Omental fat pad (tissue), 4 donors: Measurements from ENCODE around the gene SRRM3. TPM values are rescaled to one million over a fixed set of nuclear protein-coding genes. Genes with fewer than 3 reads are reported as not detected.
"Not testable (repeated sequence)": the region's sequence is repeated elsewhere in the genome, so short reads cannot be mapped to it uniquely, and the experiment has no call there.

ENCODE experiments used
- ATAC-seq: fragments of 150-250 bp; one replicate; pipeline ENCODE4 v1.9.1; 2016; ENCODE audit warnings: mild to moderate bottlenecking, moderate library complexity; ENCODE audit not compliant: low FRiP score
- DNase-seq: peaks from one replicate; pipeline ENCODE4 v3.0.0-alpha.2; 2019; ENCODE audit warnings: low spot score
- total RNA-seq, 4 donors: library from RNA; depleted of rRNA; stranded (reverse); fragments of >200 nt; gene quantifications; one replicate each; pipeline ENCODE4 v1.1.0, GENCODE V29; 2016
- TF ChIP-seq, protein P1 (sequence below), 3 donors: fragments of 450-650 bp; IDR thresholded peaks; one replicate each; pipeline ENCODE4 v1.5.1; 2016 to 2017; ENCODE audit warnings: antibody characterized with exemption in 3 of 3, mild to moderate bottlenecking in 3 of 3, moderate library complexity in 2 of 3

Gene SRRM3
- total RNA-seq, 4 donors from 2014 or later = 1.7 to 3.7 (median 2.4) TPM

GRCh38 chr7:76233538-76234281 lies 32.0 kb downstream of the SRRM3 start:
- ATAC-seq (no peak), DNase-seq (no peak)
- TF ChIP-seq, protein P1, sequence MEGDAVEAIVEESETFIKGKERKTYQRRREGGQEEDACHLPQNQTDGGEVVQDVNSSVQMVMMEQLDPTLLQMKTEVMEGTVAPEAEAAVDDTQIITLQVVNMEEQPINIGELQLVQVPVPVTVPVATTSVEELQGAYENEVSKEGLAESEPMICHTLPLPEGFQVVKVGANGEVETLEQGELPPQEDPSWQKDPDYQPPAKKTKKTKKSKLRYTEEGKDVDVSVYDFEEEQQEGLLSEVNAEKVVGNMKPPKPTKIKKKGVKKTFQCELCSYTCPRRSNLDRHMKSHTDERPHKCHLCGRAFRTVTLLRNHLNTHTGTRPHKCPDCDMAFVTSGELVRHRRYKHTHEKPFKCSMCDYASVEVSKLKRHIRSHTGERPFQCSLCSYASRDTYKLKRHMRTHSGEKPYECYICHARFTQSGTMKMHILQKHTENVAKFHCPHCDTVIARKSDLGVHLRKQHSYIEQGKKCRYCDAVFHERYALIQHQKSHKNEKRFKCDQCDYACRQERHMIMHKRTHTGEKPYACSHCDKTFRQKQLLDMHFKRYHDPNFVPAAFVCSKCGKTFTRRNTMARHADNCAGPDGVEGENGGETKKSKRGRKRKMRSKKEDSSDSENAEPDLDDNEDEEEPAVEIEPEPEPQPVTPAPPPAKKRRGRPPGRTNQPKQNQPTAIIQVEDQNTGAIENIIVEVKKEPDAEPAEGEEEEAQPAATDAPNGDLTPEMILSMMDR (IDR thresholded peaks at IDR 0.05) = no peak

DNA sequence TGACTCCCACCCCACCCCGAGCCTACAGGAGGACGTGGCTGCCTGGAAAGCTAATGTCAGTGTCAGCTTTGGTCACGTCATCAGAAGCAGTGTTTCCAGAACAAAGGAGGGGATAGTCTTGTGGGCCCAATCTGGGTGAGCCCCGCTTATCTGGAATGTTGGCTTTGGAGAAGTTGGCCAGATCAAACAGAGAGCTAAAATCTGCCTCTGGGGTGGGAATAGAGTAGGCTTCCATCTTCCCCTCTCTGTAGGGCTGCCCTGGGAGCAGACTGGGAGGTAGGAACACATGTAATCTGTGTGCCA lies 32.5 kb downstream of the SRRM3 start:
- TF ChIP-seq, protein P1 (IDR thresholded peaks at IDR 0.05) = no peak
- ATAC-seq (no peak), DNase-seq (no peak)

DNA sequence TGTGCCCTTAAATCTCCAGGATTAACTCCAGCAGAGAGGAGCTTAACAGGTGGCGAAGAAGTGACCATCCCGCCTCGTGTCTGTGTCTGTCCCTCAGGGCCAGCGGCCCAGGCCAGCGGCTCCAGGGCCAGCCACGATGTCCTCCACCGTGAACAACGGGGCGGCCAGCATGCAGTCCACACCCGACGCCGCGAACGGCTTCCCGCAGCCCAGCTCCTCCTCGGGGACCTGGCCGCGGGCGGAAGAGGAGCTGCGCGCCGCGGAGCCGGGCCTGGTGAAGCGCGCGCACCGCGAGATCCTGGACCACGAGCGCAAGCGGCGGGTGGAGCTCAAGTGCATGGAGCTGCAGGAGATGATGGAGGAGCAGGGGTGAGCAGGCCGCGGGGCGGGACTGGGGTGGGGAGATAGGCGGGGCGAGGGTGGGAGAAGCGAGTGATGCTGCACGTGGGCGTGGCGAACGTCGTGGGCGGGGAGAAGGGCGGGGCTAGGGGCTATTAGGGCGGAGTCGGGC lies 33.3 kb downstream of the SRRM3 start:
- peak; percentile 28 for DNase-seq
- peak; percentile 92 for ATAC-seq
- TF ChIP-seq, protein P1 (IDR thresholded peaks at IDR 0.05) = no peak

GRCh38 chr7:76236224-76236623 lies 34.5 kb downstream of the SRRM3 start:
- ATAC-seq = no peak
- TF ChIP-seq, protein P1 (IDR thresholded peaks at IDR 0.05) = no peak
- no peak for DNase-seq

DNA sequence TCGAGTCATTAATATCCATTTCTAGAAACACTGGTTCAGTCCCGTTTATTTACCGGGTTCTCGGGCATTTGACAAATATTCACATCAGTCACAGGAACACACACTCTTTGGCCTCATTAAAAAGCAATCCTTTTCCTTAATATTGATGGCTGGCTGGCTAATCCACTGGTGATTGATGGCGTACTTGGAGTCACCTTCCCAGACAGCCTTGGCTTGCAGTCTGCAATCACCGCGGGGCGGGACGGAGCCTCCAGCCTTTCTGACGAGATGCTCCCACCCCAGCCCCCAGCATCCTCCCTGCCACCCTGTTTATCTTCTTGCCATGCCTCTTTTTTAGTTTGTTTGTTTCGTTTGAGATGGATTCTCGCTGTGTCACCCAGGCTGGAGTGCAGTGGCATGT lies 36.6 kb downstream of the SRRM3 start:
- DNase-seq (no peak), ATAC-seq (no peak)
- TF ChIP-seq, protein P1 (IDR thresholded peaks at IDR 0.05) = no peak

GRCh38 chr7:76241141-76241540 lies 39.4 kb downstream of the SRRM3 start:
- ATAC-seq = no peak
- DNase-seq = no peak
- TF ChIP-seq, protein P1 (IDR thresholded peaks at IDR 0.05) = no peak

DNA sequence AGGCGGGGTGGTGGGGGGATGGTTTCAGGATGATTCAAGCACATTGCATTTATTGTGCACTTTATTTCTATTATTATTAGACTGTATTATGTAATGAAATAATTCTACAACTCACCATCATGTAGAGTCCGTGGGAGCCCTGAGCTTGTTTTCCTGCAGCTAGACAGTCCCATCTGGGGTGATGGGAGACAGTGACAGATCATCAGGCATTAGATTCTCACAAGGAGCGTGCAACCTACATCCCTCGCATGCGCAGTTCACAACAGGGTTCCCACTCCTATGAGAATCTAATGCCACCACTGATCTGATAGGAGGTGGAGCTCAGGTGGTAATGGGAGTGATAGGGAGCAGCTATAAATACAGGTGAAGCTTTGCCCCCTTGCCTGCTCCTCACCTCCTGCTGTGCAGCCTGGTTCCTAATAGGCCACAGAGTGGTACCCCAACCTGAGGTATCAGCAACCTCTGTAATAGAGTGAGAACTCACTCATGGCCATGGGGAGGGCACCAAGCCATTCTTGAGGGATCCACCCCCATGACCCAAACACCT lies 40.9 kb downstream of the SRRM3 start:
- not testable (repeated sequence) for ATAC-seq

More for the DNA sequence above, 40.9 kb downstream of the SRRM3 start:
- DNase-seq = not testable (repeated sequence)
